HG02884 (cell line): Measurements from ENCODE around the gene SERAC1.

ENCODE experiments used
- ATAC-seq: cut with Tn5 transposase; IDR thresholded peaks from one replicate; pipeline ENCODE4 v1.9.1; 2021; ENCODE audit warnings: mild to moderate bottlenecking, moderate library complexity; ENCODE audit not compliant: unreplicated experiment

The SERAC1 gene

GRCh38 chr6:158060455-158061360 is 107.4 kb downstream of the SERAC1 start:
- no peak for ATAC-seq
